ENCODE results near the gene CGGBP1. TPM values are rescaled to one million over a fixed set of nuclear protein-coding genes. Genes with fewer than 3 reads are reported as not detected.

The CGGBP1 gene
- total RNA-seq, 1 experiment from 2014 or later = 113 TPM

DNA sequence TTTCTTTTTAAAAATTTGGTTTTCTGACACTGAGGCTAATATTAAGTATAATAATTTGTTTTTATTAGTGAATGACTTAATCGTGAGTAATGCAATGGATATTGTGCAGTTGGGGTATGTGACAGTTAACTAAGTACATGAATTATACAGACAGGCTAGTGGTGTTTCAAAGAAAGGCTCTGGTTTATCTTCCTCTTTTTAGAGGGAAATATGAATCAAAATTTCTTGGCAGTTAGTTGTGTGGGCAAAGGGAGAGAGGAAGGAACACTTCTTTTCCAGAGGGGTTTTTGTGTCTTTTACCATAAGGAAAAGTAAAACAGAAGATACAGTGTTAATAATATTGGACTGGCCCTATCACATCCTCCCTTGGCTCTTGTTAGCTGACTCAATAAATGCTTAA, 2.9 kb upstream of the CGGBP1 start:
- DNase-seq (ENCODE audit: low spot score) = no peak
- ChIA-PET POLR2A (ENCODE audit: low non-redundant PET) (no interaction called here), CTCF (no interaction called here)
- no TSS peak for BruUV-seq (replicated peaks)
- Histone ChIP-seq H3K4me1 (ENCODE audit: insufficient read depth, low read length, poor library complexity, severe bottlenecking) (peaks cover 15% of the 10 kb centered on the region), H3K36me3 (ENCODE audit: insufficient read depth, low read length, poor library complexity, severe bottlenecking) (peaks cover 23% of the 10 kb centered on the region), H3K27me3 (replicated peaks; ENCODE audit: insufficient read depth, low read depth, low read length, poor library complexity) (no peaks in the 10 kb centered on the region), H3K27ac (ENCODE audit: low read depth, low read length, poor library complexity, severe bottlenecking) (peak overlapping the region; percentile 33), H3K9me3 (ENCODE audit: low read depth, low read length, poor library complexity, severe bottlenecking) (peaks cover 5% of the 10 kb centered on the region), H3K4me3 (ENCODE audit: low read depth, low read length, poor library complexity, severe bottlenecking) (peak overlapping the region; percentile 94)
- intact Hi-C loops (cut with micrococcal nuclease; ENCODE audit: unreplicated experiment) = no loop called here
- TF ChIP-seq EZH2 (IDR thresholded peaks at IDR 0.05; ENCODE audit: borderline replicate concordance, low read depth, low read length, poor library complexity, severe bottlenecking) = no peak
- TF ChIP-seq, protein P1, sequence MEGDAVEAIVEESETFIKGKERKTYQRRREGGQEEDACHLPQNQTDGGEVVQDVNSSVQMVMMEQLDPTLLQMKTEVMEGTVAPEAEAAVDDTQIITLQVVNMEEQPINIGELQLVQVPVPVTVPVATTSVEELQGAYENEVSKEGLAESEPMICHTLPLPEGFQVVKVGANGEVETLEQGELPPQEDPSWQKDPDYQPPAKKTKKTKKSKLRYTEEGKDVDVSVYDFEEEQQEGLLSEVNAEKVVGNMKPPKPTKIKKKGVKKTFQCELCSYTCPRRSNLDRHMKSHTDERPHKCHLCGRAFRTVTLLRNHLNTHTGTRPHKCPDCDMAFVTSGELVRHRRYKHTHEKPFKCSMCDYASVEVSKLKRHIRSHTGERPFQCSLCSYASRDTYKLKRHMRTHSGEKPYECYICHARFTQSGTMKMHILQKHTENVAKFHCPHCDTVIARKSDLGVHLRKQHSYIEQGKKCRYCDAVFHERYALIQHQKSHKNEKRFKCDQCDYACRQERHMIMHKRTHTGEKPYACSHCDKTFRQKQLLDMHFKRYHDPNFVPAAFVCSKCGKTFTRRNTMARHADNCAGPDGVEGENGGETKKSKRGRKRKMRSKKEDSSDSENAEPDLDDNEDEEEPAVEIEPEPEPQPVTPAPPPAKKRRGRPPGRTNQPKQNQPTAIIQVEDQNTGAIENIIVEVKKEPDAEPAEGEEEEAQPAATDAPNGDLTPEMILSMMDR (conservative IDR thresholded peaks at IDR 0.05; ENCODE audit: low read depth, low read length) = no peak

DNA sequence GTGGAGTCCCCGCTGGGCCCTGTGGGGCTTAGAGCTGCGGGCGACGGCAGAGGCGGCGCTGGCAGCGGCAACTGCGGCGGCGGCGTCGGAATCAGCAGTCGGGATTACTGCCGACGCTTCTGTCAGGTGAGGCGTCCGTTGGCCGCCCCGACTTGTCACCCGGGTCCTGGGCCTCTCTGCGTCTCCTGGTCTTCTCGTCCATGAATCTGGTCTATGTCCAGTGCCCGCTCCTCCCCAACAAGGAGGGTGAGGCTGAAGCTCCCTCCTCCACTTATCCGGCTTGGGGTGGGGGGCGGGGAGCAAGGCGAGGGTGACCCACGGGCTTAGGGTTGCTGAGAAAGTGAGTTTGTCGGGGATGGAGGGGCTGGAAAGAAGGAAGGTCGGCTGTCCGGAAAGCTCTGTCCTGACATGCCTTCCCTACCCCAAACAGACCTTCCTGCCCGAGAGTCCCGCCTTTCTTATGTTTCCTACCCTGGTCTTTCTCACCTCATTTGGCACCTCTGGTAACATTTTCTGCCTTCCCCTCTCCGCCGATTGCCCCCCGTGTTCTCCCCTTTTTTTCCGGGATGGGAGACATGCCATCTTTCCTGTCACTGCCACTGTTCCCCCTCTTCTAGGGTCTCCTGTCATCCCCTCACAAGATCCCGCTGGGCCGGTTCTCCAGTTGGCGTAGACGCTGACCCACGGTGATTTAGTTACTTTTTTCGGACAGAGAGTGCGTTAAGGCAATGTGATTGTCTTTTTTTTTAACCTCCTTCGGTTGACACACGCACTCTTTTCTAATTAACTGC, 770 bp upstream of the CGGBP1 start:
- Histone ChIP-seq H3K36me3 (ENCODE audit: insufficient read depth, low read length, poor library complexity, severe bottlenecking) (peaks cover 33% of the 10 kb centered on the region), H3K9me3 (ENCODE audit: low read depth, low read length, poor library complexity, severe bottlenecking) (no peaks in the 10 kb centered on the region), H3K4me3 (ENCODE audit: low read depth, low read length, poor library complexity, severe bottlenecking) (peak overlapping the region; percentile 94), H3K27me3 (replicated peaks; ENCODE audit: insufficient read depth, low read depth, low read length, poor library complexity) (no peaks in the 10 kb centered on the region), H3K4me1 (ENCODE audit: insufficient read depth, low read length, poor library complexity, severe bottlenecking) (peaks cover 35% of the 10 kb centered on the region), H3K27ac (ENCODE audit: low read depth, low read length, poor library complexity, severe bottlenecking) (peak overlapping the region; percentile 92)
- ChIA-PET CTCF (interaction anchor here (0.6 kb wide), 1 partner anchor 1069 kb away, joined by 10 read pairs; the partner anchor contains the start of gene VGLL3), POLR2A (ENCODE audit: low non-redundant PET) (interaction anchor here (0.6 kb wide), 1 partner anchor 145 kb away, joined by 3 read pairs; no protein-coding TSS in a partner anchor)
- BruUV-seq (replicated peaks) = no TSS peak
- no peak for DNase-seq (ENCODE audit: low spot score)
- intact Hi-C loops (cut with micrococcal nuclease; ENCODE audit: unreplicated experiment) = loop anchor here (5.0 kb wide), 1 partner anchor 47 kb away; no protein-coding TSS in a partner anchor
- TF ChIP-seq EZH2 (IDR thresholded peaks at IDR 0.05; ENCODE audit: borderline replicate concordance, low read depth, low read length, poor library complexity, severe bottlenecking) = no peak
- TF ChIP-seq, protein P1 (conservative IDR thresholded peaks at IDR 0.05; ENCODE audit: low read depth, low read length) = no peak

DNA sequence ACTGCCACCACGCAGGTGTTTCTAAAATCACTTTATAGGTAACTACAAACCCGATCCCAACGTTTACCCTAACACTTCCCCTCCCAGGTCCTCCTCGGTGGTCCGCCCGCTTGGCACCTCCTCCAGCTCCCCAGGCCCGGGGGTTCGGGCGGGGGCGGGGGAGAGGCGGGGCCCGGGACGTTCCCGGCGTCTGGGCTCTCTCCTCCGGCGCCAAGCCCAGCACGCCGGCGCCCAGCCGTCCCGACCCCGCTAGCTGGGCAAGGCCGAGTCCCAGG, 562 bp downstream of the CGGBP1 start:
- no TSS peak for BruUV-seq (replicated peaks)
- POLR2A ChIA-PET (ENCODE audit: low non-redundant PET) = no interaction called here
- DNase-seq (ENCODE audit: low spot score) = no peak
- CTCF ChIA-PET = no interaction called here
- Histone ChIP-seq H3K27ac (ENCODE audit: low read depth, low read length, poor library complexity, severe bottlenecking) (peak overlapping the region; percentile 92), H3K4me1 (ENCODE audit: insufficient read depth, low read length, poor library complexity, severe bottlenecking) (peaks cover 41% of the 10 kb centered on the region), H3K4me3 (ENCODE audit: low read depth, low read length, poor library complexity, severe bottlenecking) (peak overlapping the region; percentile 94), H3K9me3 (ENCODE audit: low read depth, low read length, poor library complexity, severe bottlenecking) (no peaks in the 10 kb centered on the region), H3K36me3 (ENCODE audit: insufficient read depth, low read length, poor library complexity, severe bottlenecking) (peaks cover 42% of the 10 kb centered on the region), H3K27me3 (replicated peaks; ENCODE audit: insufficient read depth, low read depth, low read length, poor library complexity) (no peaks in the 10 kb centered on the region)
- TF ChIP-seq, protein P1 (conservative IDR thresholded peaks at IDR 0.05; ENCODE audit: low read depth, low read length) = no peak
- no peak for TF ChIP-seq EZH2 (IDR thresholded peaks at IDR 0.05; ENCODE audit: borderline replicate concordance, low read depth, low read length, poor library complexity, severe bottlenecking)
- intact Hi-C loops (cut with micrococcal nuclease; ENCODE audit: unreplicated experiment) = loop anchor here (5.0 kb wide), 1 partner anchor 46 kb away; no protein-coding TSS in a partner anchor

Data from A673 (cell line).